AG04450 (cell line): ENCODE results near the gene RNF8. TPM values are rescaled to one million over a fixed set of nuclear protein-coding genes. Genes with fewer than 3 reads are reported as not detected.

ENCODE experiments used
- CTCF ChIA-PET: fragments of 300-600, 350-600 bp; formaldehyde crosslinking; extraction: SDS; loops from one replicate; lab custom pipeline; 2022; ENCODE audit warnings: antibody characterized with exemption, inconsistent platforms; lab: Charles Lee
- POLR2A ChIA-PET: fragments of 350-600 bp; formaldehyde crosslinking; extraction: SDS; loops from one replicate; lab custom pipeline; 2021; ENCODE audit warnings: antibody characterized with exemption, inconsistent platforms; lab: Yijun Ruan, JAX
- DNase-seq: peaks from one replicate; pipeline ENCODE4 v3.0.0-alpha.2; 2011; ENCODE audit warnings: low read depth, low spot score
- H3K27ac ChIP-seq: one replicate; pipeline ENCODE4 v1.5.1; 2012; ENCODE audit warnings: low read depth, low read length, control low read depth
- H3K27me3 ChIP-seq: one replicate; pipeline ENCODE4 v1.6.0; 2012; ENCODE audit warnings: low read length; ENCODE audit not compliant: control insufficient read depth, insufficient read depth
- H3K4me3 ChIP-seq: 2 replicates; pipeline ENCODE4 v1.5.1; 2011; ENCODE audit warnings: mild to moderate bottlenecking, low read depth, low read length, control low read depth
- H3K9me3 ChIP-seq: 2 replicates; pipeline ENCODE4 v1.5.1; 2012; ENCODE audit warnings: low read length; ENCODE audit not compliant: control insufficient read depth, insufficient read depth
- polyA plus RNA-seq: library from polyadenylated mRNA; depleted of rRNA; stranded (reverse); fragments of >200 nt; gene quantifications from 2 replicates; pipeline ENCODE4 v1.2.3, GENCODE V29; 2011
- TF ChIP-seq, protein P1 (sequence below): IDR thresholded peaks from 2 replicates; pipeline ENCODE4 v1.5.1; 2011; ENCODE audit warnings: low read depth, low read length, control low read depth, inconsistent platforms

RNF8 gene
- polyA plus RNA-seq, 1 experiment = 26.3 TPM

DNA sequence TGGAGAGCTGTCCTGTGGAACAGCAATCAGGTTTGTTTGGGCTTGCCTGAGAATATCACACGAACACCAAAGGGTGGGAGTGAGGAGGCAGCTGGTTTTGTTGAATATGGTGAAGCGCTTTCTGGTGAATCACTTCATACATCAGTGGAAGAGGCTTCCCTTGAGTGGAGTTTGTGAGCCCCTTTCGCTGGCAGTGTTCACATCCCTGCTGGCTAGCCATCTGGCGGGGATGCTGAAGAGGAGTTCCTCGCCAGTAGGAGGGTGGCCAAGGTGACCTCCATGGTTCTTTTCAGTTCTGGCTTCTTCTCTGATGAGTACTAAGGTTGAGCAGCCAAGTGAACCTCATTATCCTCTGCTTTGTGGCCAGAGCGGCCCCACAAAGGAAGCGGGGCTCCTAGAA lies 37.7 kb upstream of the RNF8 start:
- CTCF ChIA-PET = interaction anchor here (1.3 to 4.3 kb wide), 4 partner anchors 10 to 376 kb away, joined by 3 to 34 read pairs (median 6); no protein-coding TSS in a partner anchor
- Histone ChIP-seq H3K27ac (no peak overlapping the region), H3K9me3 (no peaks in the 10 kb centered on the region), H3K4me3 (no peak overlapping the region), H3K27me3 (no peaks in the 10 kb centered on the region)
- DNase-seq = no peak
- POLR2A ChIA-PET = no interaction called here
- TF ChIP-seq, protein P1, sequence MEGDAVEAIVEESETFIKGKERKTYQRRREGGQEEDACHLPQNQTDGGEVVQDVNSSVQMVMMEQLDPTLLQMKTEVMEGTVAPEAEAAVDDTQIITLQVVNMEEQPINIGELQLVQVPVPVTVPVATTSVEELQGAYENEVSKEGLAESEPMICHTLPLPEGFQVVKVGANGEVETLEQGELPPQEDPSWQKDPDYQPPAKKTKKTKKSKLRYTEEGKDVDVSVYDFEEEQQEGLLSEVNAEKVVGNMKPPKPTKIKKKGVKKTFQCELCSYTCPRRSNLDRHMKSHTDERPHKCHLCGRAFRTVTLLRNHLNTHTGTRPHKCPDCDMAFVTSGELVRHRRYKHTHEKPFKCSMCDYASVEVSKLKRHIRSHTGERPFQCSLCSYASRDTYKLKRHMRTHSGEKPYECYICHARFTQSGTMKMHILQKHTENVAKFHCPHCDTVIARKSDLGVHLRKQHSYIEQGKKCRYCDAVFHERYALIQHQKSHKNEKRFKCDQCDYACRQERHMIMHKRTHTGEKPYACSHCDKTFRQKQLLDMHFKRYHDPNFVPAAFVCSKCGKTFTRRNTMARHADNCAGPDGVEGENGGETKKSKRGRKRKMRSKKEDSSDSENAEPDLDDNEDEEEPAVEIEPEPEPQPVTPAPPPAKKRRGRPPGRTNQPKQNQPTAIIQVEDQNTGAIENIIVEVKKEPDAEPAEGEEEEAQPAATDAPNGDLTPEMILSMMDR = no peak

- H3K4me3 ChIP-seq = no peak overlapping the region
- H3K9me3 ChIP-seq = no peaks in the 10 kb centered on the region
- CTCF ChIA-PET = interaction anchor here (4.3 kb wide), 1 partner anchor 8 kb away, joined by 34 read pairs; no protein-coding TSS in a partner anchor
- DNase-seq = no peak
- POLR2A ChIA-PET = no interaction called here
- no peaks in the 10 kb centered on the region for H3K27me3 ChIP-seq
- TF ChIP-seq, protein P1 = no peak
- H3K27ac ChIP-seq = no peak overlapping the region
Observed at GRCh38 chr6:37317312-37318038, 36.3 kb upstream of the RNF8 start.

DNA sequence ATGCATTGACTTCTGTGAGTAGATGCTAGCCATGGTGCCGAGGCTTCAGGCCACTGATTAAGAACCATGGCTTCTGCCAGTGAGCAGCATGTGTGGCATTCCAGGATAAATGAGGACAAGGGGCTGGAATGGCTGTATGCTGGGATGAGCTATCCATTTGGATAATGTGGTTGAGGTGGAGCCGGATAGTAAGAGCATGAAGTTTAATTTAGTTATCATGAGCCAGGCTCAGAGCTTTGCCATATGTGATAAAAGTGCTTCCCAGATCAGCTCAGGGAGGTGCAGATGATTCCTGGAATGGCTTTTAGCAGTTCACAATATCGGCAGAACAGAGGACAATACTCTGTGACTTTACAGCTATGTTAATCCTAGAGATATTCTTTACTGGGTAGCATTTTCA lies 34.6 kb upstream of the RNF8 start:
- H3K9me3 ChIP-seq = no peaks in the 10 kb centered on the region
- TF ChIP-seq, protein P1 = no peak
- H3K4me3 ChIP-seq = no peak overlapping the region
- ChIA-PET CTCF (interaction anchor here (1.0 kb wide), 1 partner anchor 15 kb away, joined by 6 read pairs; no protein-coding TSS in a partner anchor), POLR2A (no interaction called here)
- no peak for DNase-seq
- no peaks in the 10 kb centered on the region for H3K27me3 ChIP-seq
- no peak overlapping the region for H3K27ac ChIP-seq

GRCh38 chr6:37319856-37320480 lies 33.8 kb upstream of the RNF8 start:
- POLR2A ChIA-PET = no interaction called here

More at GRCh38 chr6:37319856-37320480, 33.8 kb upstream of the RNF8 start:
- Histone ChIP-seq H3K27ac (no peak overlapping the region), H3K4me3 (no peak overlapping the region), H3K27me3 (no peaks in the 10 kb centered on the region), H3K9me3 (no peaks in the 10 kb centered on the region)
- no peak for DNase-seq
- CTCF ChIA-PET = no interaction called here
- TF ChIP-seq, protein P1 = no peak
